ENCODE measurements around the gene CARTPT.

- TF ChIP-seq EZH2 (IDR thresholded peaks at IDR 0.05; ENCODE audit: low read length, missing control alignments) (no peak), CTCF (conservative IDR thresholded peaks at IDR 0.05 in 1 of 2, IDR thresholded peaks at IDR 0.05 in 1 of 2; ENCODE audit: low read depth in 1 of 2, low read length in 2 of 2) (no peak)
Observed at GRCh38 chr5:71744009-71744790, 25.1 kb downstream of the CARTPT start.
